ENCODE results near the gene PHTF1.

DNA sequence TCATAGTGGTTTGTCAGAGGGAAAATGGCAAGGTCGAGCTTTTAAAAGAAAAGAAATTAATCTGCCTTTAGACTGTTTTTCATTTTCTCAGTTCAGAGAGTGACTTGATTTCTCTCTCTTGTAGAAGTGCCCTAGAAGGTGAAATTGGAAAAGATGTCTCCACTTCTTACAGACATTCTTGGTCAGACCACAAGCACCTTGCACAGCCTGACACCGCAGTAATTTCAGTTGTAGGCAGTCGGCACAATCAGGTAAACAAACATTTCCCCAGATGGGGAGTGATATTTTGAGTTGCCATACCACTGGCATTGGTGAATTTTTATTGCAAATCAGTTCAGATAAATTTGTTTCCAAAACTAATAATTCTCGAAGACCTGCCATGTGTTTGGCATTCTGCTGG lies 86.8 kb downstream of the PHTF1 start:
- TF ChIP-seq TCF3 (IDR thresholded peaks at IDR 0.05; ENCODE audit: borderline replicate concordance, insufficient read depth, low read depth, low read length) (no peak), POLR2AphosphoS5 (IDR thresholded peaks at IDR 0.05; ENCODE audit: low read length) (no peak), CTCF (IDR thresholded peaks at IDR 0.05 in 2 of 3, conservative IDR thresholded peaks at IDR 0.05 in 1 of 3; ENCODE audit: control insufficient read depth in 2 of 3, extremely low read depth in 1 of 3, insufficient read depth in 1 of 3, low read depth in 3 of 3, low read length in 3 of 3) (no peak), ZNF274 (IDR thresholded peaks at IDR 0.05; ENCODE audit: insufficient read depth, insufficient read length) (no peak), POLR2A (IDR thresholded peaks at IDR 0.05; ENCODE audit: low read depth, low read length) (no peak), CBX5 (IDR thresholded peaks at IDR 0.05; ENCODE audit: low read depth) (no peak), RFX5 (IDR thresholded peaks at IDR 0.05; ENCODE audit: low read depth, low read length) (no peak), EZH2 (IDR thresholded peaks at IDR 0.05; ENCODE audit: borderline replicate concordance, control insufficient read depth, low read depth, low read length) (no peak), IKZF2 (IDR thresholded peaks at IDR 0.05) (no peak), TCF12 (IDR thresholded peaks at IDR 0.05; ENCODE audit: low read depth, low read length) (no peak), HDAC2 (IDR thresholded peaks at IDR 0.05) (no peak), CHD2 (IDR thresholded peaks at IDR 0.05; ENCODE audit: borderline replicate concordance, low read depth, low read length) (no peak), NR2C2 (IDR thresholded peaks at IDR 0.05; ENCODE audit: borderline replicate concordance, control insufficient read depth, insufficient read length, low read depth) (no peak), RUNX3 (IDR thresholded peaks at IDR 0.05; ENCODE audit: low read length) (no peak)
